Fibroblast of villous mesenchyme (primary cell): ENCODE measurements around the gene SRSF8. TPM values are rescaled to one million over a fixed set of nuclear protein-coding genes. Genes with fewer than 3 reads are reported as not detected.

ENCODE experiments used
- DNase-seq: peaks from one replicate; pipeline ENCODE4 v3.0.0-alpha.2; 2010; ENCODE audit warnings: low read depth
- H3K4me3 ChIP-seq: 2 replicates; pipeline ENCODE4 v1.5.1; 2011; ENCODE audit warnings: low read depth, mild to moderate bottlenecking, low read length
- CTCF ChIP-seq: IDR thresholded peaks from 2 replicates; pipeline ENCODE4 v1.5.1; 2012; ENCODE audit warnings: low read depth, mild to moderate bottlenecking, low read length; ENCODE audit not compliant: insufficient read depth
- total RNA-seq: library from RNA; depleted of rRNA; stranded (reverse); fragments of >200 nt; gene quantifications from 2 replicates; pipeline ENCODE4 v1.2.3, GENCODE V29; 2012

SRSF8 gene
- total RNA-seq, 1 donor = 19.0 TPM

GRCh38 chr11:95111923-95112540 is 45.3 kb downstream of the SRSF8 start:
- no peak for DNase-seq
- TF ChIP-seq CTCF = no peak

DNA sequence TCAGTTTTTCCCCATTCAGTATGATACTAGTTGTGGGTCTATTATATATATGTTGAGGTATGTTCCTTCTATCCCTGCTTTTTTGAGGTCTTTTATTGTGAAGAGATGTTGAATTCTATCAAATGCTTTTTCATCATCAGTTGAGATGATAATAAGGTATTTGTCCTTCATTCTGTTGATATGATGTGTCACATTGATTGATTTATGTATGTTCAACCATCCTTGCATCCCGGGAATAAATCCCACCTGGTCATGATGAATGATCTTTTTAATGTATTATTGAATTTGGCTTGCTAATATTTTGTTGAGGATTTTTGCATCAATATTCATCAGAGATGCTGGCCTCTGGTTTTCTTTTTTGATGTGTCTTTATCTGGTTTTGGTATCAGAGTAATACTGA is 48.9 kb downstream of the SRSF8 start:
- DNase-seq = no peak
- no peak for TF ChIP-seq CTCF
- no peak overlapping the region for H3K4me3 ChIP-seq

More at GRCh38 chr11:95111923-95112540, 45.3 kb downstream of the SRSF8 start:
- H3K4me3 ChIP-seq = no peak overlapping the region

DNA sequence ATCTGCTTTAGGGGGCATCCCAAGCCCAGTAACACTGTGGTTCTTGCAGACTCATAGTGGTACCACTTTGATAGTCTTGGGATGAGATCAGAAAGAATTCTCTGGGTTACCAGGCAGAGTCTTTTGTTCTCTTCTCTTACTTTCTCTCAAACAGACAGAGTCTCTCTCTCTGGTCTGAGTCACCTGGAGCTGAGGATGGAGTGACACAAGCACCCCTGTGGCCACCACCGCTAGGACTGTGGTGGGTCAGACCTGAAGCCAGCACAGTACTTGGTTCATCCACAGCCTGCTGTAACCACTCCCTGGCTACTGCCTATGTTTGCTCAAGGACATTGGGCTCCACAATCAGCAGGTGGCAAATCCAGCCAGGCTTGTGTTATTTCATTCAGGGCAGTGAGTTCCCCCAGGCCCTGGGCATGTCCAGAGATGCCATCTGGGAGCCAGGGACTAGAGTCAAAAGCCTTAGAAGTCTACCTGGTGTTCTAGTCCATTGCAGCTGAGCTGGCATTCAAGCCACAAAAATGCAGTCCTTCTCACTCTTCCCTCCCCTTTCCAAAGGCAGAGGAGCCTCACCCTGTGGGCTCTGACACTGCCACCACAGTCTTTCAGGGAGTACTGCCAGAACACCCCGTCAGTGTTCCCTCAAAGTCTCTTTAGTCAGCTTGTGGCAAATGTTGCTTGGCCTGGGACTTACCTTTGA is 52.8 kb downstream of the SRSF8 start:
- no peak for TF ChIP-seq CTCF

More for the DNA sequence above, 52.8 kb downstream of the SRSF8 start:
- DNase-seq = no peak
- H3K4me3 ChIP-seq = no peak overlapping the region

Other genes with a start within 250 kb of the SRSF8 start
- gene CWC15, start 93.4 kb upstream of the SRSF8 start, total RNA-seq = 30.6 and 35.0 TPM in 2 replicates
- gene KDM4D, start 93.2 kb upstream of the SRSF8 start, total RNA-seq = 0.97 and 1.3 TPM in 2 replicates
- not detected in 2 replicates for gene KDM4E, start 41.7 kb upstream of the SRSF8 start, total RNA-seq
- gene KDM4F, start 17.5 kb upstream of the SRSF8 start, total RNA-seq = not detected in 2 replicates
- gene ENDOD1, start 22.9 kb downstream of the SRSF8 start, total RNA-seq = 20.3 and 40.6 TPM in 2 replicates
- 2.3 and 6.9 TPM in 2 replicates for gene SESN3, start 164.3 kb downstream of the SRSF8 start, total RNA-seq